Measurements from ENCODE around the gene SAP25. TPM values are rescaled to one million over a fixed set of nuclear protein-coding genes. Genes with fewer than 3 reads are reported as not detected.

The SAP25 gene
- total and polyA plus RNA-seq, 2 of the 8 experiments (the other 6 are each of a cell fraction or from before 2014, with no cell fraction given) = 3.6 to 5.8 TPM

DNA sequence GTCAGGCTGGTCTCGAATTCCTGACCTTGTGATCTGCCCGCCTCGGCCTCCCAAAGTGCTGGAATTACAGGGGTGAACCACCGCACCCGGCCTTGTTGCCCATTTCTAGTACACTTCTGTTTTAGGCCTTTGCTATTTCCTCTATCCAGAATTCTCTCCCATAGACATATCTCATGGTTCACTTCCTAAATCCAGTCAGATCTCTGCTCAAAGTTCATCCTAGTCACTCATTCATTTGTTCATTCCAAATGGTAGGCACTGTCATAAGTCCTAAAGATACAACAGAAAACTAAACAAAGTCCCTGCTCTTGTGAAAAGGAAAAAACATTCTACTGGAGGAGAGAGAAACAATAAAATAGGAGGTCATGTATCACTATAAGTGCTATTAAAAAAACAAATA lies 36.3 kb upstream of the SAP25 start:
- Histone ChIP-seq H3K9me3 (ENCODE audit: insufficient read depth in 2 of 2, low read depth in 1 of 2, low read length in 1 of 2) (no peaks in the 10 kb centered on the region), H2BK20ac (ENCODE audit: low read length) (no peak overlapping the region), H3K27me3 (replicated peaks in 1 of 4; ENCODE audit: control insufficient read depth in 3 of 4, extremely low read depth in 1 of 4, insufficient read depth in 3 of 4, low read length in 3 of 4) (peaks cover 0 to 10% (median 4%) of the 10 kb centered on the region in 4 experiments; a peak in 2 of 7 replicates), H3K4ac (replicated peaks; ENCODE audit: insufficient read length, low read depth, low read length) (no peak overlapping the region), H3K23me2 (ENCODE audit: low read depth, low read length) (peaks cover 15% of the 10 kb centered on the region), H4K8ac (ENCODE audit: extremely low read depth, insufficient read depth, low read length) (no peak overlapping the region), H3K36me3 (ENCODE audit: control insufficient read depth in 2 of 4, insufficient read depth in 4 of 4, low read length in 3 of 4) (peaks cover 0 to 7% (median under 1%) of the 10 kb centered on the region in 4 experiments; a peak in 3 of 8 replicates), H2BK12ac (ENCODE audit: low read depth, low read length) (no peak overlapping the region), H3K14ac (ENCODE audit: insufficient read length) (no peak overlapping the region), H4K20me1 (replicated peaks in 1 of 2; ENCODE audit: control insufficient read depth in 1 of 2, insufficient read depth in 2 of 2, low read length in 2 of 2) (peaks cover 0 to 2% of the 10 kb centered on the region in 2 experiments), H2AK5ac (ENCODE audit: low read depth, low read length) (no peak overlapping the region), H2AFZ (ENCODE audit: low read length) (no peak overlapping the region), H2BK15ac (ENCODE audit: low read length) (no peak overlapping the region), H4K5ac (ENCODE audit: insufficient read length, low read depth, low read length) (no peak overlapping the region), H2BK5ac (ENCODE audit: low read depth, low read length) (no peak overlapping the region), H3K56ac (replicated peaks; ENCODE audit: insufficient read length, low read depth, low read length) (no peak overlapping the region), H3K4me3 (ENCODE audit: extremely low read depth in 1 of 4, insufficient read depth in 2 of 4, low read depth in 3 of 4, low read length in 4 of 4) (no peak overlapping the region), H3K4me1 (replicated peaks in 1 of 4; ENCODE audit: control insufficient read depth in 3 of 4, insufficient read depth in 4 of 4, low read length in 3 of 4) (peaks cover 0 to 16% (median 7%) of the 10 kb centered on the region in 4 experiments; a peak in 4 of 7 replicates), H2BK120ac (replicated peaks; ENCODE audit: low read depth, low read length) (no peak overlapping the region), H3K79me1 (ENCODE audit: low read depth, low read length) (no peaks in the 10 kb centered on the region), H3K79me2 (ENCODE audit: control insufficient read depth in 1 of 2, insufficient read depth in 2 of 2, low read length in 2 of 2) (no peaks in the 10 kb centered on the region), H3K4me2 (ENCODE audit: insufficient read depth in 1 of 2, low read depth in 2 of 2, low read length in 2 of 2) (no peak overlapping the region), H3K9ac (replicated peaks in 1 of 4; ENCODE audit: extremely low read depth in 1 of 4, low read depth in 3 of 4, low read length in 3 of 4) (no peak overlapping the region), H4K91ac (replicated peaks; ENCODE audit: insufficient read length, low read length) (no peak overlapping the region), H3K18ac (ENCODE audit: extremely low read depth, low read length) (no peak overlapping the region), H3K27ac (ENCODE audit: low read depth, low read length) (no peak overlapping the region), H3K23ac (ENCODE audit: insufficient read length) (no peak overlapping the region)
- DNase-seq (ENCODE audit: low read depth in 1 of 2, low spot score in 2 of 2) = no peak
- ChIA-PET CTCF (ENCODE audit: partially characterized antibody) (interaction anchor here (8.8 kb wide), 1 partner anchor 19 kb away, joined by 73 read pairs; no protein-coding TSS in a partner anchor), POLR2A (ENCODE audit: partially characterized antibody) (interaction anchor here (1.5 kb wide), 1 partner anchor 26 kb away, joined by 4 read pairs; no protein-coding TSS in a partner anchor)
- FAIRE-seq = no peak
- WGBS, 2 experiments (ENCODE audit: extremely low coverage in 1 of 2, insufficient coverage in 1 of 2, insufficient read length in 1 of 2, insufficient replicate concordance in 2 of 2, low coverage in 1 of 2, low lambda C conversion rate in 2 of 2, missing lambda C conversion rate in 1 of 2) = 91% methylated on average over 5 of the region's 5 CpGs; no CpG with 5 or more reads in 1 of the 2 experiments
- TF ChIP-seq SIX5 (IDR thresholded peaks at IDR 0.05; ENCODE audit: low read depth, low read length) = no peak
- no peak for TF ChIP-seq SUZ12 (IDR thresholded peaks at IDR 0.05; ENCODE audit: low read length)
- TF ChIP-seq, protein P1, sequence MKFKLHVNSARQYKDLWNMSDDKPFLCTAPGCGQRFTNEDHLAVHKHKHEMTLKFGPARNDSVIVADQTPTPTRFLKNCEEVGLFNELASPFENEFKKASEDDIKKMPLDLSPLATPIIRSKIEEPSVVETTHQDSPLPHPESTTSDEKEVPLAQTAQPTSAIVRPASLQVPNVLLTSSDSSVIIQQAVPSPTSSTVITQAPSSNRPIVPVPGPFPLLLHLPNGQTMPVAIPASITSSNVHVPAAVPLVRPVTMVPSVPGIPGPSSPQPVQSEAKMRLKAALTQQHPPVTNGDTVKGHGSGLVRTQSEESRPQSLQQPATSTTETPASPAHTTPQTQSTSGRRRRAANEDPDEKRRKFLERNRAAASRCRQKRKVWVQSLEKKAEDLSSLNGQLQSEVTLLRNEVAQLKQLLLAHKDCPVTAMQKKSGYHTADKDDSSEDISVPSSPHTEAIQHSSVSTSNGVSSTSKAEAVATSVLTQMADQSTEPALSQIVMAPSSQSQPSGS (IDR thresholded peaks at IDR 0.05; ENCODE audit: low read length) = no peak
- no peak for TF ChIP-seq TBP (IDR thresholded peaks at IDR 0.05; ENCODE audit: low read depth, low read length)
- no peak for TF ChIP-seq CEBPB (IDR thresholded peaks at IDR 0.05; ENCODE audit: low read depth, low read length)
- TF ChIP-seq POLR2AphosphoS5 (IDR thresholded peaks at IDR 0.05; ENCODE audit: low read depth, low read length) = no peak
